Measurements from ENCODE around the gene EVC. TPM values are rescaled to one million over a fixed set of nuclear protein-coding genes. Genes with fewer than 3 reads are reported as not detected.

EVC gene
- total RNA-seq, 4 donors from 2014 or later, result 8.3 to 37.0 (median 19.3) TPM

- TF ChIP-seq CTCF (IDR thresholded peaks at IDR 0.05; ENCODE audit: low read depth), result no peak
Measured at GRCh38 chr4:5707778-5708448, 3.1 kb upstream of the EVC start.

GRCh38 chr4:5708449-5709206, 2.4 kb upstream of the EVC start, which contains the start of gene EVC2:
Gene EVC2, minus strand, starts transcription at chr4:5708559. Its CDS starts 46 bp downstream, at chr4:5708513.
- no peak for TF ChIP-seq CTCF (IDR thresholded peaks at IDR 0.05; ENCODE audit: low read depth)

GRCh38 chr4:5709207-5709575, 1.8 kb upstream of the EVC start:
- TF ChIP-seq CTCF (IDR thresholded peaks at IDR 0.05; ENCODE audit: low read depth), result no peak

GRCh38 chr4:5710065-5710960, 688 bp upstream of the EVC start:
- no peak for TF ChIP-seq CTCF (IDR thresholded peaks at IDR 0.05; ENCODE audit: low read depth)

GRCh38 chr4:5711479-5712184, 631 bp downstream of the EVC start:
- TF ChIP-seq CTCF (IDR thresholded peaks at IDR 0.05; ENCODE audit: low read depth), result no peak

GRCh38 chr4:5712517-5712916, 1.5 kb downstream of the EVC start:
- no peak for TF ChIP-seq CTCF (IDR thresholded peaks at IDR 0.05; ENCODE audit: low read depth)

Measured in subcutaneous adipose tissue (tissue), 4 donors.